ENCODE results near the gene MYADML2. TPM values are rescaled to one million over a fixed set of nuclear protein-coding genes. Genes with fewer than 3 reads are reported as not detected.
"Not testable (repeated sequence)": the region's sequence is repeated elsewhere in the genome, so short reads cannot be mapped to it uniquely, and the experiment has no call there.

Gene MYADML2
- polyA plus RNA-seq, 1 donor, result 0.07 TPM

- H3K27me3 ChIP-seq (ENCODE audit: control insufficient read depth, insufficient read depth, low read length), result peaks cover 40% of the 10 kb centered on the region
- H3K4me3 ChIP-seq (ENCODE audit: low read length), result no peak overlapping the region
- peaks cover 5% of the 10 kb centered on the region for H3K4me1 ChIP-seq (ENCODE audit: control insufficient read depth, insufficient read depth, low read length)
- peaks cover 6% of the 10 kb centered on the region for H3K9me3 ChIP-seq (ENCODE audit: control insufficient read depth, low read depth, low read length)
- no CpG with 5 or more reads among the region's 45 CpGs for WGBS (ENCODE audit: insufficient coverage, low lambda C conversion rate)
- no peaks in the 10 kb centered on the region for H3K36me3 ChIP-seq (ENCODE audit: control insufficient read depth, insufficient read depth, low read length)
- no peak for DNase-seq
- H3K27ac ChIP-seq (ENCODE audit: low read length), result no peak overlapping the region
Observed at GRCh38 chr17:81956607-81957589, 9.9 kb upstream of the MYADML2 start.

DNA sequence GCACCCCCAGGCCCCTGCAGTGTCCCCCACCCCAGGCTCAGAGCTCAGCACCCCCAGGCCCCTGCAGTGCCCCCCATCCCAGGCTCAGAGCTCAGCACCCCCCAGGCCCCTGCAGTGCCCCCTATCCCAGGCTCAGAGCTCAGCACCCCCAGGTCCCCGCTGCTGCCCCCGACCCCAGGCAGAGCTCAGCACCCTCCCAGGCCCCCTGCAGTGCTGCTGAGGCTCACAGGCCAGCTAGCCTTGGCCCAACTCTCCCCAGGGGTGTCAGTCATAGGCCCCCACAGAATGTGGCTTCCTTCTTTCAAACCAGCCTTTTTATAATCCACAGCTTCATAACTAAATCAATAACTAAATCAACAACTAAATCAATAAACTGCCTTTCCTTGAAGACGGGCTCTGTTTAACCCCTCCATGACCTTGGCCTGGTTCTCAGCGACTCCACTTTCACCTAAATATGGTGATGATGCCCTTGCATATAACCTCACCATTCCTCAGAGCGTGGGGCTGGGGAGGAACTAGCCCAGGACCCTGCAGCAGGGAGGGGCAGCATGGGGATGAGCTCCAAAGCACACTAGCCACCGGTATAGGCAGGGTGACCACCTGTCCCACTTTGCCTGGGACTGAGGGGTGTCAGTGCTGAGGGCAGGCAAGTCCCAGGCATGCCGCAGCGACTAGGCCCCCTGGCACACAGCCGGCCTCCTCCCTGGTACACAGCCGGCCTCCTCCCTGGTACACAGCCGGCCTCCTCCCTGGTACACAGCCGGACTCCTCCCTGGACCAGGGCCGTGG is 8.9 kb upstream of the MYADML2 start:
- peaks cover 6% of the 10 kb centered on the region for H3K9me3 ChIP-seq (ENCODE audit: control insufficient read depth, low read depth, low read length)
- H3K27ac ChIP-seq (ENCODE audit: low read length), result no peak overlapping the region
- no peak for DNase-seq
- peaks cover 35% of the 10 kb centered on the region for H3K27me3 ChIP-seq (ENCODE audit: control insufficient read depth, insufficient read depth, low read length)
- no CpG with 5 or more reads among the region's 13 CpGs for WGBS (ENCODE audit: insufficient coverage, low lambda C conversion rate)
- no peak overlapping the region for H3K4me3 ChIP-seq (ENCODE audit: low read length)
- H3K36me3 ChIP-seq (ENCODE audit: control insufficient read depth, insufficient read depth, low read length), result no peaks in the 10 kb centered on the region
- peaks cover 5% of the 10 kb centered on the region for H3K4me1 ChIP-seq (ENCODE audit: control insufficient read depth, insufficient read depth, low read length)

DNA sequence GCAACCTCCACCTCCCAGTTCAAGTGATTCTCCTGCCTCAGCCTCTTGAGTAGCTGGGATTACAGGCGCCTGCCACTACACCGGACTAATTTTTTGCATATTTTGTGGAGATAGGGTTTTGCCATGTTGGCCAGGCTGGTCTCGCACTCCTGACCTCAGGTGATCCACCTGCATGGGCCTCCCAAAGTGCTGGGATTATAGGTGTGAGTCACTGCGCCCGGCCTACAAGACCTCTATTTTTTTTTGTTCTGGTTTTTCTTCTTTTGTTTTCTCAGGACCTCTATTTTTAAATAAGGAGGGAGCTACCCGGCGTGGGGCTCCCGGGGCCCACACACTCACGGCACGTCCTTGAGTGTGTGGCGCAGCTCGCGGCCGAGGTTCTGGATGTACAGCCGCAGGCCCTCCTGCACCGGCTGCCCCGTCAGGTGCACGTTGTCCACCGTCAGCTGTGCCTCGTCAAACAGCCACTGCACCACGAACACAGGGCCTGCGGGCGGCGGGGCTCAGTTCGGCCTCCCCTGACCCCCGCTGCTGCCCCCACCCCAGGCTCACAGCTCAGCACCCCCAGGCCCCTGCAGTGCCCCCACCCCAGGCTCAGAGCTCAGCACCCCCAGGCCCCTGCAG is 8.1 kb upstream of the MYADML2 start:
- peaks cover 6% of the 10 kb centered on the region for H3K9me3 ChIP-seq (ENCODE audit: control insufficient read depth, low read depth, low read length)
- no peak overlapping the region for H3K4me3 ChIP-seq (ENCODE audit: low read length)
- peaks cover 5% of the 10 kb centered on the region for H3K4me1 ChIP-seq (ENCODE audit: control insufficient read depth, insufficient read depth, low read length)
- peaks cover 31% of the 10 kb centered on the region for H3K27me3 ChIP-seq (ENCODE audit: control insufficient read depth, insufficient read depth, low read length)
- no peak for DNase-seq
- WGBS (ENCODE audit: insufficient coverage, low lambda C conversion rate), result no CpG with 5 or more reads among the region's 26 CpGs
- no peak overlapping the region for H3K27ac ChIP-seq (ENCODE audit: low read length)
- no peaks in the 10 kb centered on the region for H3K36me3 ChIP-seq (ENCODE audit: control insufficient read depth, insufficient read depth, low read length)

DNA sequence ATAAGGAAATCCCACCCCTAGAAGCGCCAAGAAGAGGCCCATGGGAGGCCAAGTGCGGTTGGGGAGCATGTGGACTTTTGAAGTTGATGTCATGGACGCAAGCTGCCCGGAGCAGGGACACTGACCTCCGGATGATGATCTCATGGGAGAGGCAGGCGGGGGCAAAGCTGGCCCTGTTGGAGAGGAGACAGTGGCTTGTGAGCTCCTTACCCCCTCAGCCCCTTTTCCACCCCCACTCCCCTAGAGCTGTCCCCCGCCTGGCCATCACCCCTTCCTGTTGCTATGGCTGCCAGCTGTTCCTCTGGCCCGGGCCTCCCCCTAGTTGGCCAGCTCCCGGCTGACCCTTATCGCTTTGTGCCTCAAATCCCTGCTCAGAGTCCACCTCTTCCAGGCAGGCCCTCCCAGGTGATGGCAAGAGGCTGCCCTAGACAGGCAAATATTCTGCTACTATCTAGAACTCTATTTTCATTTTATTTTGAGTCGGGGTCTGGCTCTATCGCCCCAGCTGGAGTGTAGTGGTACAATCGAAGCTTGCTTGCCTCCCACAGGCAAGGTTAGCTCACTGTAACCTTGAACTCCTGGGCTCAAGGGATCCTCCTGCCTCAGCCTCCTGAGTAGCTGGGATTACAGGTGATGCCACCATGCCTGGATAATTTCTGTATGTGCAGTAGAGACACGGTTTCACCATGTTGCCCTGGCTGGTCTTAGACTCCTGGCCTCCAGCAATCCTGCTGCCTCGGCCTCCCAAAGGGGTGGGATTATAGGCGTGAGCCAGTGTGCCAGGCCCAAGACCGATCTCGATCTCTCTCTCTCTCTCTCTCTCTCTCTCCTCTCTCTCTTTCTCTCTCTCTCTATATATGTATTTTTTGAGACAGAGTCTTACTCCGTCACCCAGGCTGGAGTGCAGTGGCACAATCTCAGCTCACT is 7.4 kb upstream of the MYADML2 start:
- Histone ChIP-seq H3K4me3 (ENCODE audit: low read length) (no peak overlapping the region), H3K36me3 (ENCODE audit: control insufficient read depth, insufficient read depth, low read length) (no peaks in the 10 kb centered on the region), H3K4me1 (ENCODE audit: control insufficient read depth, insufficient read depth, low read length) (peaks cover 5% of the 10 kb centered on the region), H3K9me3 (ENCODE audit: control insufficient read depth, low read depth, low read length) (peaks cover 5% of the 10 kb centered on the region), H3K27me3 (ENCODE audit: control insufficient read depth, insufficient read depth, low read length) (peaks cover 26% of the 10 kb centered on the region), H3K27ac (ENCODE audit: low read length) (no peak overlapping the region)
- 100% methylated on average over 2 of the region's 19 CpGs for WGBS (ENCODE audit: insufficient coverage, low lambda C conversion rate)
- DNase-seq, result no peak

GRCh38 chr17:81953443-81953842 is 6.4 kb upstream of the MYADML2 start:
- not testable (repeated sequence) for H3K4me1 ChIP-seq (ENCODE audit: control insufficient read depth, insufficient read depth, low read length); H3K27ac ChIP-seq (ENCODE audit: low read length); H3K36me3 ChIP-seq (ENCODE audit: control insufficient read depth, insufficient read depth, low read length); DNase-seq; H3K4me3 ChIP-seq (ENCODE audit: low read length); H3K9me3 ChIP-seq (ENCODE audit: control insufficient read depth, low read depth, low read length)
- no CpG with 5 or more reads among the region's 5 CpGs for WGBS (ENCODE audit: insufficient coverage, low lambda C conversion rate)
- H3K27me3 ChIP-seq (ENCODE audit: control insufficient read depth, insufficient read depth, low read length), result peaks cover 17% of the 10 kb centered on the region

GRCh38 chr17:81952792-81953228 is 5.8 kb upstream of the MYADML2 start:
- Histone ChIP-seq H3K4me1 (ENCODE audit: control insufficient read depth, insufficient read depth, low read length) (no peaks in the 10 kb centered on the region), H3K9me3 (ENCODE audit: control insufficient read depth, low read depth, low read length) (no peaks in the 10 kb centered on the region), H3K27ac (ENCODE audit: low read length) (no peak overlapping the region), H3K27me3 (ENCODE audit: control insufficient read depth, insufficient read depth, low read length) (peaks cover 10% of the 10 kb centered on the region), H3K4me3 (ENCODE audit: low read length) (no peak overlapping the region), H3K36me3 (ENCODE audit: control insufficient read depth, insufficient read depth, low read length) (no peaks in the 10 kb centered on the region)
- no peak for DNase-seq
- WGBS (ENCODE audit: insufficient coverage, low lambda C conversion rate), result no CpG with 5 or more reads among the region's 16 CpGs

DNA sequence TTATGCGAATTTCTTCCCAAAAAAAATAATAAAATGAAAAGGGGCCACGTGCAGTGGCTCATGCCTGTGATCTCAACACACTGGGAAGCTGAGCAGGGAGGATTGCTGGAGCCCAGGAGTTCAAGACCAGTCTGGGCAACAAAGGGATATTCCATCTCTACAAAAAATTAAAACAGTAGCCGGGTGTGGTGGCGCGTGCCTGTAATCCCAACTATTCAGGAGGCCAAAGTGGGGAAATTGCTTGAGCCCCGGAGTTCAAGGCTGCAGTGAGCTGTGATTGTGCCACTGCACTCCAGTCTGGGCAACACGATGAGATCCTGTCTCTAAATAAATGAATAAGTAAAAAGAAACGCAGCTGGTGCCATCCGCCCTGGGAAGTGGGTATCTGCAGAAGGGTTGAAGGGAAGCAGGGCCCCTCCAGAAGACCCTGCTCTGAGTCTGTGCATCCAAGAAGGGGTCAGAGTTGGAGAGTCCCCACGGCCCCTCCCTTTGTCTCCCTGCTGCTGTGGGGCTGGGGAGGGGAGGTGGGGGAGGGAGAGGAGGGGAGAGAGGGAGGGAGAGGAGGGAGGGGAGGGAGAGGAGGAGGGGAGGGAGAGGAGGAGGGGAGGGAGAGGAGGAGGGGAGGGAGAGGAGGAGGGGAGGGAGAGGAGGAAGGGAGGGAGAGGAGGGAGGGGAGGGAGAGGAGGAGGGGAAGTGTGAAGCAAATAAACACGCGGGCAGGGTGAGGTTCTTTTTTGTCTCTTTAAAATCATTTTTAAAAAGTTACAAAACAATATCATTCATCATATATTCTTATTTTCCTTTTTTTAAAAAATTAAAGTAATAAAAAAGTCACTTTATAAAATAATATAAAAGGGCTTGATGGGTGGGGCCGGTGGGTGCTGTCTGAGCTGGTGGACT is 5.0 kb upstream of the MYADML2 start:
- Histone ChIP-seq H3K27ac (ENCODE audit: low read length) (no peak overlapping the region), H3K9me3 (ENCODE audit: control insufficient read depth, low read depth, low read length) (no peaks in the 10 kb centered on the region), H3K4me1 (ENCODE audit: control insufficient read depth, insufficient read depth, low read length) (no peaks in the 10 kb centered on the region), H3K4me3 (ENCODE audit: low read length) (no peak overlapping the region), H3K27me3 (ENCODE audit: control insufficient read depth, insufficient read depth, low read length) (peaks cover 5% of the 10 kb centered on the region), H3K36me3 (ENCODE audit: control insufficient read depth, insufficient read depth, low read length) (no peaks in the 10 kb centered on the region)
- DNase-seq, result no peak
- WGBS (ENCODE audit: insufficient coverage, low lambda C conversion rate), result 59% methylated on average over 5 of the region's 13 CpGs

DNA sequence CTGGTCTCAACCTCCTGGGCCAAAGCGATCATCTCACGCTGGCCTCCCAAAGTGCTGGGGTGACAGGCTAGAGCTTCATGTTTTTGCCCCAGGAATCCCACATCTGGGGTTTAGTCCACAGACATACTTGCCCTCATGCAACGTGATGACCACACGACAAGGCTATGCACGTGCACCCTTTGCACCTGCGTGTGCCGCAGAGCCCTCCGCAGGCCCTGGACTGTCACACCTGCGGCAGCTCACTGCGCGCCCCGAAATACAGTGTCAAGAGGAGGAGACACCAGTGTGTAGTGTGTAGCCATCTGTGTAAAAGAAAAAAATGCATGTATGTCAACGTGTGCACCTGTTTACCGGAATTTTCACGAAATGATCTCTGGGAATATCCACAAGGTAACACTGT is 3.5 kb upstream of the MYADML2 start:
- Histone ChIP-seq H3K36me3 (ENCODE audit: control insufficient read depth, insufficient read depth, low read length) (no peaks in the 10 kb centered on the region), H3K4me3 (ENCODE audit: low read length) (no peak overlapping the region), H3K27me3 (ENCODE audit: control insufficient read depth, insufficient read depth, low read length) (peaks cover 5% of the 10 kb centered on the region), H3K27ac (ENCODE audit: low read length) (no peak overlapping the region), H3K4me1 (ENCODE audit: control insufficient read depth, insufficient read depth, low read length) (no peaks in the 10 kb centered on the region), H3K9me3 (ENCODE audit: control insufficient read depth, low read depth, low read length) (no peaks in the 10 kb centered on the region)
- no CpG with 5 or more reads among the region's 15 CpGs for WGBS (ENCODE audit: insufficient coverage, low lambda C conversion rate)
- DNase-seq, result no peak

Data from large intestine (tissue), 3 donors.